ENCODE results near the gene ATAD3A. TPM values are rescaled to one million over a fixed set of nuclear protein-coding genes. Genes with fewer than 3 reads are reported as not detected.

The ATAD3A gene
- total RNA-seq, 1 donor from 2014 or later = 28.7 TPM

GRCh38 chr1:1547011-1547410 lies 35.0 kb downstream of the ATAD3A start:
- Histone ChIP-seq H3K4me3 (ENCODE audit: low read depth, low read length) (no peak overlapping the region), H3K36me3 (ENCODE audit: control insufficient read depth, insufficient read depth, low read length) (peaks cover 9% of the 10 kb centered on the region), H3K27me3 (ENCODE audit: control insufficient read depth, insufficient read depth, low read length) (no peaks in the 10 kb centered on the region)
- no peak for TF ChIP-seq CTCF (IDR thresholded peaks at IDR 0.05; ENCODE audit: insufficient read depth, low read length, severe bottlenecking)
- DNase-seq (ENCODE audit: low read depth) (no peak), FAIRE-seq (no peak)

- no peak for DNase-seq (ENCODE audit: low read depth)
- Histone ChIP-seq H3K36me3 (ENCODE audit: control insufficient read depth, insufficient read depth, low read length) (peaks cover 8% of the 10 kb centered on the region), H3K27me3 (ENCODE audit: control insufficient read depth, insufficient read depth, low read length) (no peaks in the 10 kb centered on the region), H3K4me3 (ENCODE audit: low read depth, low read length) (no peak overlapping the region)
- no peak for FAIRE-seq
- TF ChIP-seq CTCF (IDR thresholded peaks at IDR 0.05; ENCODE audit: insufficient read depth, low read length, severe bottlenecking) = no peak
These were observed 35.5 kb downstream of the ATAD3A start for GRCh38 chr1:1547476-1547875.

GRCh38 chr1:1548591-1548990 lies 36.6 kb downstream of the ATAD3A start:
- Histone ChIP-seq H3K4me3 (ENCODE audit: low read depth, low read length) (no peak overlapping the region), H3K27me3 (ENCODE audit: control insufficient read depth, insufficient read depth, low read length) (no peaks in the 10 kb centered on the region), H3K36me3 (ENCODE audit: control insufficient read depth, insufficient read depth, low read length) (peaks cover 3% of the 10 kb centered on the region)
- TF ChIP-seq CTCF (IDR thresholded peaks at IDR 0.05; ENCODE audit: insufficient read depth, low read length, severe bottlenecking) = no peak
- FAIRE-seq (no peak), DNase-seq (ENCODE audit: low read depth) (no peak)

GRCh38 chr1:1550087-1550486 lies 38.1 kb downstream of the ATAD3A start:
- TF ChIP-seq CTCF (IDR thresholded peaks at IDR 0.05; ENCODE audit: insufficient read depth, low read length, severe bottlenecking) = no peak
- H3K36me3 ChIP-seq (ENCODE audit: control insufficient read depth, insufficient read depth, low read length) = peaks cover 3% of the 10 kb centered on the region
- no peak overlapping the region for H3K4me3 ChIP-seq (ENCODE audit: low read depth, low read length)
- DNase-seq (ENCODE audit: low read depth) = no peak
- H3K27me3 ChIP-seq (ENCODE audit: control insufficient read depth, insufficient read depth, low read length) = no peaks in the 10 kb centered on the region
- no peak for FAIRE-seq

GRCh38 chr1:1550591-1551432 lies 38.9 kb downstream of the ATAD3A start:
- FAIRE-seq (no peak), DNase-seq (ENCODE audit: low read depth) (no peak)

More at GRCh38 chr1:1550591-1551432, 38.9 kb downstream of the ATAD3A start:
- peaks cover 3% of the 10 kb centered on the region for H3K36me3 ChIP-seq (ENCODE audit: control insufficient read depth, insufficient read depth, low read length)
- no peaks in the 10 kb centered on the region for H3K27me3 ChIP-seq (ENCODE audit: control insufficient read depth, insufficient read depth, low read length)
- no peak overlapping the region for H3K4me3 ChIP-seq (ENCODE audit: low read depth, low read length)
- TF ChIP-seq CTCF (IDR thresholded peaks at IDR 0.05; ENCODE audit: insufficient read depth, low read length, severe bottlenecking) = no peak
